ENCODE measurements around the gene SERPINE2.

- TF ChIP-seq TAF1 (IDR thresholded peaks at IDR 0.05; ENCODE audit: borderline replicate concordance, low read depth, low read length) (no peak), POLR2A (IDR thresholded peaks at IDR 0.05; ENCODE audit: low read depth, low read length) (no peak)
Measured at GRCh38 chr2:223937535-223937934, 101.6 kb downstream of the SERPINE2 start.
